Measurements from ENCODE around the gene SCRN1.

GRCh38 chr7:29884399-29885272 is 105.0 kb downstream of the SCRN1 start:
- peak; percentile 26 to 49 (median 35) for TF ChIP-seq CTCF (IDR thresholded peaks at IDR 0.05)
- no peak for TF ChIP-seq POLR2A (IDR thresholded peaks at IDR 0.05)
